Measurements from ENCODE around the gene MAGEA6.
A peak's percentile ranks its signal among the peaks of the same experiment; 100 is the strongest.
"Not testable (repeated sequence)": the region's sequence is repeated elsewhere in the genome, so short reads cannot be mapped to it uniquely, and the experiment has no call there.

MAGEA6 gene

GRCh38 chrX:152769549-152770289 lies at the start of gene MAGEA6:
TSS of gene MAGEA6 (minus strand) at chrX:152769689. CDS start at chrX:152767650, 2,039 bp downstream.
- DNase-seq = not testable (repeated sequence)

- DNase-seq = no peak
Measured at GRCh38 chrX:152819266-152819665, 49.8 kb upstream of the MAGEA6 start.

GRCh38 chrX:152818356-152818755 lies 48.9 kb upstream of the MAGEA6 start:
- DNase-seq = no peak

- DNase-seq = peak; percentile 18
Measured at GRCh38 chrX:152817078-152817764, 47.7 kb upstream of the MAGEA6 start.

- DNase-seq = no peak
Measured at GRCh38 chrX:152814048-152814447, 44.6 kb upstream of the MAGEA6 start.

GRCh38 chrX:152813206-152813605 lies 43.7 kb upstream of the MAGEA6 start:
- DNase-seq = no peak

- peak; percentile 14 for DNase-seq
Measured at GRCh38 chrX:152810403-152810802, 40.9 kb upstream of the MAGEA6 start.

- no peak for DNase-seq
Measured at GRCh38 chrX:152806035-152806434, 36.5 kb upstream of the MAGEA6 start.

GRCh38 chrX:152798945-152799344 lies 29.5 kb upstream of the MAGEA6 start:
- no peak for DNase-seq

GRCh38 chrX:152787062-152787461 lies 17.6 kb upstream of the MAGEA6 start:
- DNase-seq = not testable (repeated sequence)

- not testable (repeated sequence) for DNase-seq
Measured at GRCh38 chrX:152766562-152766961, 2.9 kb downstream of the MAGEA6 start.

GRCh38 chrX:152761582-152761981 lies 7.9 kb downstream of the MAGEA6 start:
- DNase-seq = not testable (repeated sequence)

- not testable (repeated sequence) for DNase-seq
Measured at GRCh38 chrX:152759544-152759943, 9.9 kb downstream of the MAGEA6 start.

- not testable (repeated sequence) for DNase-seq
Measured at GRCh38 chrX:152758918-152759317, 10.6 kb downstream of the MAGEA6 start, which contains the start of gene CSAG3. TSS of gene CSAG3 (plus strand) at chrX:152759218.

GRCh38 chrX:152754871-152755270 lies 14.6 kb downstream of the MAGEA6 start:
- not testable (repeated sequence) for DNase-seq

GRCh38 chrX:152753686-152754650 lies 15.5 kb downstream of the MAGEA6 start, which contains the start of gene MAGEA2:
TSS of gene MAGEA2 (minus strand) at chrX:152753842. CDS start at chrX:152751363, 2,479 bp downstream.
- DNase-seq = not testable (repeated sequence)

- no peak for DNase-seq
Measured at GRCh38 chrX:152738560-152738959, 30.9 kb downstream of the MAGEA6 start.

- DNase-seq = not testable (repeated sequence)
Measured at GRCh38 chrX:152736528-152736927, 33.0 kb downstream of the MAGEA6 start.

- DNase-seq = no peak
Measured at GRCh38 chrX:152735860-152736511, 33.5 kb downstream of the MAGEA6 start.

GRCh38 chrX:152735101-152735500 lies 34.4 kb downstream of the MAGEA6 start:
- DNase-seq = no peak

- not testable (repeated sequence) for DNase-seq
Measured at GRCh38 chrX:152734143-152734858, 35.2 kb downstream of the MAGEA6 start.

Data from NCI-H2171 treated with DMSO at 0.1 percent for 48 hours (cell line).